ENCODE data around the gene FRMD4A.
"Not testable (repeated sequence)": the region's sequence is repeated elsewhere in the genome, so short reads cannot be mapped to it uniquely, and the experiment has no call there.

The FRMD4A gene

DNA sequence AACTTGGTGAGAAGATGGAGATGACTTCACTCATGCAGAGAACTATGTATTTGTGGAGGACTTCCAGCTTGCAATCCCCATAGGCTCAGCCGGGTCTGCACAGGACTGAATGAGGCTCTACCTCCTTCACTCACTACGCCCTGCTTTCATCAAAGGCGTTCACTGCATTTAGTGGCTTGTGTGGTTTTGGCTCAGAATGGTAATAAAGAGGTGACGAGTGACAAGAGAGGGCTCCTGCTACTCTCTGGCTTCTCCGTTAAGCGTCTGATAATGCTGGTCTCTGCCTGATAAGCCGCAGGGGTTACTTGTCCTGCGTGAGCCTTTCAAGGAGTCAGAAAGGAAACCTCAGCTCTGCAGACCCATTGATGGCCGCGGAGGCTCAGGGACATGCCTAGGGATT, 400.6 kb downstream of the FRMD4A start:
- no peak for DNase-seq

DNA sequence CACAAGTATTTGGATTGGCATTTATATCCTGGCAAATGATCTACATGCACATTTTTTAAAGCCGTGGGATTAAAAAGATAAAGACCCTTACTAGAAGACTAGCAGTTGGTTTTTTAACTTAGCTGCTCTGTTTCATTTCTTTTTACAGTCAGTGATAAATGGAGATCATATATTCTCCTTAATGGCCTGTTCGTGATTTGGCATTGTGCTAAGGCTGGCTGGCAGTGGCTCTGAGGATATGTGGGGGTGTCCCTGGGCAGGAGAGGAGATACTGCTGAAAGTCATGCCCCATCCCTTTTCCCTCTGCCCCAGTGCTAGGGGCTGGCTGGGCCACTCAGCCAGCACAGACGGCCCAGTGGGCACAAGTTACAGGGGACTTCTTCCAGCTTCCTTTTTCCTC, 402.3 kb downstream of the FRMD4A start:
- DNase-seq: no peak

GRCh38 chr10:13925971-13926780, 404.5 kb downstream of the FRMD4A start:
- no peak for DNase-seq

DNA sequence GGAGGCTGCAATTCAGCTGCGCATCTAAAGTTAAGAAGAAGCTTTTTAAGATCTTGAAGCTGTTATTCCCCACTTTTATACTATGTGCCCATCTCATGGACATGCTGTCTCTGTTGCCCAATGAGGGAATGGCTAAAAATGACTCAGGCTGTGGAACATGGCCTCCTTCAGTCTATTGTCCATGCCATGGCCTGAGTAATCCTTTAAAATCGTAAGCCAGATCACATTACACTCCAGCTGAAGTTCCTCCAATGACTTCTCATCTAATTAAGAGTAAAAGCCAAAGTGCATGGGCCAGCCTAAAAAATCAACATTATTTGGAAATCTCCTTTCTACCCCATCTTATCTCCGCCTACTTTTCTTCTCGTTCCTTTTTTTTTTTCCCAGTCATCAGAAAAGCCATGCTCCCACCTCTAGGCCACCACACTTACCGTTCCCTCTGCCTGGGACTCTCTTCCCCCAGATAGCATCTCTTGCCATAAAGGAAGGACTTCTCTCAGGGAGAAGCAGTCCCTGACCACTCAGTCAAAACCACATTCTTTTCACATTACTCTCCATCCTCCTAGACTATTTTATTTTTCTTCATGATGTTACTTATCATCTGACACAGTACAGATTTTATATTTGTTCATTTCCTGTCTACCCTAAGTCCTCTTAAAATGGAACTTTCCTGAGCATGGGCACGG, 406.5 kb downstream of the FRMD4A start:
- DNase-seq: no peak

DNA sequence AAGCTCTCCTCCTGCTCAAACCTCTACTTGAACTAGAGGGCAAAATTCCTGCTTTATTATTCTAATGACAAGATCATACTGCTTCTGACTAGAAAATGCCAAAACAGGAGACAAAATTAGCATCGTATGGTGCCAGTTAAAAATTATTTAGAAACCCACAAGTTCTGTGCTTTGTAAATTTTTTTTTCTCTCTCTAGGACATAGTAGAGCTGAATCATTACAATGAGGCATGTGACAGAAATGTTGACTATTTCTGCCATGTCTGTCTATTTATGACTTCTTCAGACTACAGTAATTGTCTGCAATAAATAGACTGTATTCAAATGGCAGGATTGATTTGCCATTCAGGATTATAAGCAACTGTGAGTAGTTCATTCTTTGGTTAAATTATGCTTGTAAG, 408.1 kb downstream of the FRMD4A start:
- no peak for DNase-seq

- DNase-seq: no peak
These were observed 408.8 kb downstream of the FRMD4A start for GRCh38 chr10:13921941-13922340.

GRCh38 chr10:13921131-13921530, 409.6 kb downstream of the FRMD4A start:
- DNase-seq: not testable (repeated sequence)

GRCh38 chr10:13920465-13920864, 410.3 kb downstream of the FRMD4A start:
- no peak for DNase-seq

GRCh38 chr10:13920031-13920430, 410.7 kb downstream of the FRMD4A start:
- no peak for DNase-seq

GRCh38 chr10:13917791-13918190, 412.9 kb downstream of the FRMD4A start:
- no peak for DNase-seq

GRCh38 chr10:13916384-13916947, 414.3 kb downstream of the FRMD4A start:
- DNase-seq: no peak

GRCh38 chr10:13915710-13916109, 415.0 kb downstream of the FRMD4A start:
- no peak for DNase-seq

- no peak for DNase-seq
These were observed 416.8 kb downstream of the FRMD4A start for GRCh38 chr10:13913897-13914296.

- no peak for DNase-seq
These were observed 418.8 kb downstream of the FRMD4A start for GRCh38 chr10:13911821-13912520.

DNA sequence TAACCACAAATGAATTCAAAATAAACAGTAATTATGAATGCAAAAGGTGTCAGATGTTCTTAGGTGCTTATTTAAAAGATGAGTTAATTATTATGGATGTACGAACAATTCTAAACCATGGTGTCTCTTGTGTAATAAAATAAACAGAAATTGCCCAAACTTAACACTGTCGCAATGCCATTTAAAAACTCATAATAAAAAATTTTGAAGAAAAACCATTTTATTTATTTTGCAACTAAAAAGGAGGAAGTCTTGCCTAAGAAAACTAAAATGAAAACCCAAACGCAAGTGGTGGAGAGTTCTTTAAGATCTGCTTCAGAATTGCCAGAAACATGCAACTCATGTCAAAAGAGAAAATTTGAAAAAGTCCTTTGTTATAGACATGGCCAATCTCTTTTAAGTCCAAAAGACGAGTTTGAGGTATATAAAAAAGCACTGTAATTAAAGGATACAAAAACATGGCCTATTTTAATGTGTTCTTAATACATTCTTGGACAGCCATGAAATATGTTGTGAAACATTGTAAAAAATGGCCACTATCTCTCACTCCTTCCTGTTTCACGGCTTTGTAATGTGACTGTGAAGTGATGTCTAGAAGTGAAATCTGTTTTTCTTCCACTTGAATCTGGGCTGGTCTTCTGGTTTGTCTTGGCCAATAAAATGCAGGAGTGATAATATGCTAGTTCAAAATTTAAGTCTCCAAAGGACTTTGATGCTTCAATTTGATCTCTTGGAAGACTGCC, 421.0 kb downstream of the FRMD4A start:
- no peak for DNase-seq

DNA sequence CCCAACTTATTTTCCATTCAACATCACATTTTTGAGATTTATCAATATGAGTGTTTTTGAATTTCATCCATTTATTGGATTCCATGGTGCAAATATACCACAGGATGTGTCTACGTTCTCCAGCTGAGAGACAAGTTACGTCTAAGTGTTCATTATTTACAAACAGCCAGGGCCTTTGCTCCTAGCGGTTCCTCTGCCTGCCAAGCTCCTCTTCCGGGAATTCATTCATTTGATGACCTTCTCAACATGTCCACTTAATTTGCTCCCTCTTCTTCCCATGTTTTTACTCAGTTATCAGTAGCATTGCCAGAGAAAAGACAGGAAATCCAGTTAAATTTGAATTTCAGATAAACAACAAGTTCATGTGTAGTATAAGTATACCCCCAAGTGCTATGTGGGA, 422.2 kb downstream of the FRMD4A start:
- DNase-seq: no peak

GRCh38 chr10:13907570-13907969, 423.2 kb downstream of the FRMD4A start:
- no peak for DNase-seq

- DNase-seq: no peak
These were observed 425.4 kb downstream of the FRMD4A start for GRCh38 chr10:13905281-13905680.

DNA sequence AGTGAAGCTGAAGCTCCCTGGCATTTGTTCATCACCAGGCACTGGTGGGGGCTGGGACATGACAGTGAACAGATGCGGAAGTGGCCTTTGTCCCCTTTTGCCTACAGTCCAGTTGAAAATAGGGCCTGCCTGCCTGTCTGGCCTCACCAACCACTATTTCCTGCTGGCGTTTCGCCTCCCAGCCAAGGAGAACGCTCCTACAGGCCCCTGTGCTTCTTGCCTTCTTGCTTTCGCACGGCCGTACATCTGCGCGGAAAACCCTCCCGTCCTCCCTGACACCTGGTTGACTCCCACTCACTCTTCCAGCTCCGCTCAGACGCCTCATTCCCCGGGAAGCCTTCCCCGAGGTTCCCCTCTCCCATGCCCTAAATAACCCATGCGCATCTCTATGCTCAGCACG, 426.7 kb downstream of the FRMD4A start:
- no peak for DNase-seq

DNA sequence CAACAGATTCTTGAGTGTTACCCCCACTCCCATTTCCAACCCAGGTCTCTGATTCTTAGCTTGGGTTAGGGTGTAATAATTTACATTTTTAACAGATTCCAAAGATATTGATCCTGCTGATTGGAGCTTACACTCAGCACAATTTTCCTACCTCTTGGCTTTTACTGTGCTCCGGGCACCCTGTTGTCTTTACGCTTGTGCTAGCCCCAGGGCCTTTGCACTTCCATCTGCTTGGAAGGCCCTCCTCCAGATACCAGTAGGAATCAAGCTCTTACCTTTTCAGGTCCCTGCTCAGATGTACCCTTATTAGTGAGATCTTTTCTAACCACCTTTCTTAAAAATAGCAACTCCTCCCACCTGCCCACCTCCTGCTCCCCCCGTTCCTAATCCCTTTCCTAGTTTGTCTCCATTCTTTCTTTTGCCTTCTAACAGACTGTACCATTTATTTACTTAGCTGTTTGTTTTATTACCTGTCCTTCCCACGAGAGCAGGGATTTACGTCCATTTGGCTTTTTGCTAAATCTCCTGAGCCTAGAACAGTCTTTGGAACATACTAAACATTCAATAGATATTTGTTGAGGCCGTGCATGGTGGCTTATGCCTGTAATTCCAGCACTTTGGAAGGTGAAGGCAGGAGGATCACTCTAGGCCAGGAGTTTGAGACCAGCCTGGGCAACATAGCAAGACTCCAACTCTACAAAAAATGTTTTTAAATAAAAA, 427.7 kb downstream of the FRMD4A start:
- DNase-seq: no peak

GRCh38 chr10:13899941-13900340, 430.8 kb downstream of the FRMD4A start:
- DNase-seq: no peak

DNA sequence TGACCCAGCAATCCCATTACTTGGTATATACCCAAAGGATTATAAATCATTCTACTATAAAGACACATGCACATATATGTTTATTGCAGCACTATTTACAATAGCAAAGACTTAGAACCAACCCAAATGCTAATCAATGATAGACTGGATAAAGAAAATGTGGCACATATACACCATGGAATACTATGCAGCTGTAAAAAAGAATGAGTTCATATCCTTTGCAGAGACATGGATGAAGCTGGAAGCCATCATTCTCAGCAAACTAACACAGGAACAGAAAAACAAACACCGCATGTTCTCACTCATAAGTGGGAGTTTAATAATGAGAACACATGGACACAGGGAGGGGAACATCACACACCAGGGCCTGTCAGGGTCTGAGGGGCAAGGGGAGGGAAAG, 434.6 kb downstream of the FRMD4A start:
- not testable (repeated sequence) for DNase-seq
